Activated T-cell treated with anti-CD3 and anti-CD28 coated beads, Interleukin-2, amount 50 U/mL, for 24 hours (primary cell): ENCODE measurements around the gene IFNA13.
A peak's percentile ranks its signal among the peaks of the same experiment; 100 is the strongest.

Experiments
- DNase-seq: peaks from one replicate; pipeline ENCODE4 v3.0.0-alpha.2; 2020
- H3K27ac Mint-ChIP-seq: 2 replicates; pipeline ENCODE4 v1.8.0; 2020; ENCODE audit warnings: mild to moderate bottlenecking, mixed read lengths
- H3K27me3 Mint-ChIP-seq: 2 replicates; pipeline ENCODE4 v1.8.0; 2020; ENCODE audit warnings: mixed read lengths
- H3K36me3 Mint-ChIP-seq: 2 replicates; pipeline ENCODE4 v1.8.0; 2020; ENCODE audit warnings: low read depth, mixed read lengths
- H3K4me1 Mint-ChIP-seq: 2 replicates; pipeline ENCODE4 v1.8.0; 2020; ENCODE audit warnings: low read depth, mixed read lengths
- H3K4me3 Mint-ChIP-seq: 2 replicates; pipeline ENCODE4 v1.8.0; 2020; ENCODE audit warnings: mild to moderate bottlenecking, moderate library complexity, mixed read lengths
- H3K9me3 Mint-ChIP-seq: 2 replicates; pipeline ENCODE4 v1.8.0; 2020; ENCODE audit warnings: mixed read lengths

The IFNA13 gene

DNA sequence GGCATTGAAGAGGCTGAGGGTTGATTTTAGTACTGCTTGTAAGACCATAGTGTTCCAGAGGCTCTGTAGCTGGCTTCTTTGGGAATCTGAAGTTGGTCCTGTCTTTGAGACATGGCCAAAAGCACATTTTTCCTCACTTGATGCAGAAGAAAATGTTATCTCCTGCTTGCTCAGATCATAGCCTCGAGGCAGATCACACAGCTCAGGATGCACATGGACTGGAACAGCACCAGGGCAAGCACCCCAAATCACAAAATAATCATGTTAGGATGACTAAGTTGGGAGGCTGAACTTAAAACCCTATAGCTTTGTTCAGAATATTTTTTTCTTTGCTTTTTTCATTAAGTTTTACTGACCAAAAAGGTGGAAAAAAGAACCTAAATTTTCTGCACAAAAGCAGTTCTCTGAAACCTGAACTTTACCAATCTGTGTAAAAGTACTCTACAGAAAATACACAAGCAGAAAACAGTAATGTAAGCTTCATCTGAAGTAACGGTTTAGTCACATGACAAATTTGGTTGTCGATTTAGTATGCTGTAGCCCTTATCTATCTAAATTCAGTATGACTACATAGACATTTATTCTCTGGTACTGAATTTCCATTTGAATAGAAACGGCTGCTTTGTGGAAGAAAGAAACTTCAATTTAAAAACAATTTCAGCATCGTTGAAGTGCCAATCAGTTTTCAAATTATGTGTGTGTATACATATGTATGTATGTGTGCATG, 36.0 kb downstream of the IFNA13 start:
- H3K27ac Mint-ChIP-seq: peak overlapping the region; percentile 52
- H3K36me3 Mint-ChIP-seq: peaks cover 54% of the 10 kb centered on the region
- no peaks in the 10 kb centered on the region for H3K27me3 Mint-ChIP-seq
- no peak for DNase-seq
- H3K4me3 Mint-ChIP-seq: peak overlapping the region; percentile 91
- H3K9me3 Mint-ChIP-seq: no peaks in the 10 kb centered on the region
- peaks cover 76% of the 10 kb centered on the region for H3K4me1 Mint-ChIP-seq

DNA sequence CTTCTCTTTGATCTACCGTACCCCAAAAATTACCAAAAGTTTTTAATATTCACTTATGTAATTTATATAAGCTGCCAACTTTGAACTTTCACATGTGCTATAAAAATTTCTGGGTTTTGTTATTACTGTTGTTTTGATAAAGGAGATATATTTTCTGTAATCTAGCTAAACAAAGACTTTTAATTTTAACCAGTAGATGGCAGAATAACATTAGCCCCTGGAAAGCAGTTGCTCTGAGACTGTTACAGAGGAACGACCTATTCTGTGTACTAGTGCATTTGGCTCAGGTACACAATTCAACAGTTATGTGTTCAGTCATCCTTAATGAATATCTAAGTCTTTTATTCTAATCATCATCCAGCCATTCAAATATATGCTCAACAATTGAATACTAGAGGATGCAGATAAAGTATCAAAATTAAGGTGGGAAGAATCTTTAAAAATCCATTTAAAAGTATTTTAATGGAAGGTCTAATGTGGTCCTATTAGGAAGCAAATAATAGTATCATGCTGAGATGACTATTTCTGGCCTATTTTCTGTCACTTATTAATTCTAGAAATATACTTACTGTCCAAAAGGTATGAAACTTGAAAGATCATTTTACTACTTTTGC, 41.2 kb downstream of the IFNA13 start:
- H3K36me3 Mint-ChIP-seq: peaks cover 63% of the 10 kb centered on the region
- no peaks in the 10 kb centered on the region for H3K27me3 Mint-ChIP-seq
- no peak overlapping the region for H3K27ac Mint-ChIP-seq
- H3K4me1 Mint-ChIP-seq: peaks cover 48% of the 10 kb centered on the region
- no peak for DNase-seq
- H3K4me3 Mint-ChIP-seq: no peak overlapping the region
- no peaks in the 10 kb centered on the region for H3K9me3 Mint-ChIP-seq

DNA sequence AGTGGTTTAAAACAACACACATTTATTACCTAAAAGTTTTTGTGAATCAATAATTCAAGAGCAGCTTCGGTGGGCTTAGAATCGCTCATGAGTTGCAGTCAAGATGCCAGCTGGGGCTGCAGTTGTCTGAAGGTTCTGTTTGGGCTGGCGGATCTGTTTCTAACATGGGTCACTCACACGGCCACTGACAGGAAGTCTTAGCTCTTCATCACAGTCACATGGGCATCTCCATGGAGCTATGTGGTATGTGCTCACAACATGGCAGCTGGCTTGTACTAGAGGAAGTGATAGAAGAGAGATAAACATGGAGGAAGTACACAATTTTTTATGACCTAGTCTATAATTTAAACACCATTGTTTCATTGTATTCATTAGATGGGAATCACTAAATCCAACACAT, 43.8 kb downstream of the IFNA13 start:
- H3K36me3 Mint-ChIP-seq: peaks cover 53% of the 10 kb centered on the region
- H3K4me3 Mint-ChIP-seq: no peak overlapping the region
- no peaks in the 10 kb centered on the region for H3K27me3 Mint-ChIP-seq
- no peak for DNase-seq
- H3K4me1 Mint-ChIP-seq: peaks cover 31% of the 10 kb centered on the region
- H3K9me3 Mint-ChIP-seq: no peaks in the 10 kb centered on the region
- peak overlapping the region; percentile 1 for H3K27ac Mint-ChIP-seq

DNA sequence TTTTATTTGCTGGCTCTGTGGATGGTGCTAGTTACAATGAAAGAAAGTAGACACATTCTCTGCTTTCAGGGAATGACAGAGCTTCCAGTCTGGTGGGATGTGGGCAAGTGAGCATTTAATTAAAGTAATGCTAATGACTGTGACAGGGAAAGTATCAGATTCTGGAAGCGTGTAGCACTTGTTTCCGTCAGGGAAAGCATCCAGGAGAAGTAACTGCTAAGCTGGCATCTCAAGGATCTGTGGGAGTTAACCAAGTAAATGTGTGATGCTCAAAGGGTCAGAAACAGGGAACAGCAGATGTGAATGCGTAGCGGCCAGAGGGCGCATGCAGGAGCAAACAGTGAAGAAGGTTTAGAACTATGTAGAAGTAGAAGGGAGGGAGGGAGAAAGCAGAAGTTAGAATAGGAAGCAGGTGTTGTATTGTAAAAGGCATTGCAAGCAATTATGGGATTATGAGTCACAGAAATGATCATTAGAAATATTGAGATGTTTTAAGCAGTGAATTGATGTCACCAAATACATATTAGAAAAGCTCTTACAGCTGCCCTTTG, 44.9 kb downstream of the IFNA13 start:
- Mint-ChIP-seq H3K4me1 (peaks cover 28% of the 10 kb centered on the region), H3K27me3 (no peaks in the 10 kb centered on the region), H3K27ac (no peak overlapping the region), H3K36me3 (peaks cover 53% of the 10 kb centered on the region), H3K4me3 (no peak overlapping the region), H3K9me3 (no peaks in the 10 kb centered on the region)
- no peak for DNase-seq

DNA sequence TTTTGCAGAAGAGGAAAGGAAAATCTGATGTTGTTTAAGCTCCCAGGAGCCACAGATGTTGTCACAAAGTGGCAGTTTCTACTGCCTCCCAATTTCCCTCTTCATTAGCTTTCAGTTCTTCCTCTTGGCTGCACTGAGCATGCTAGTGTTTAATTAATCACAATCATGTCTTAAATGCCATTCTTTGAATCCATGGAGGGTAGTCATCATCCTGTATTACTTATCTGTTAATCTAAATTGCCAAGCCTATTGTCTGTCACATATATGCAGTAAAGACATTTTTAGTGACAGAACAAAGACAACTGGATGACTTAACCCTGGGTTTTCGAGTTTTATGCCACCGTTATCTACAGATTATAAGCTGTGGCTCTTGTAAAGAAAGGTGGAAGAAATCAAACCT, 47.4 kb downstream of the IFNA13 start:
- peaks cover 12% of the 10 kb centered on the region for H3K4me1 Mint-ChIP-seq

DNA sequence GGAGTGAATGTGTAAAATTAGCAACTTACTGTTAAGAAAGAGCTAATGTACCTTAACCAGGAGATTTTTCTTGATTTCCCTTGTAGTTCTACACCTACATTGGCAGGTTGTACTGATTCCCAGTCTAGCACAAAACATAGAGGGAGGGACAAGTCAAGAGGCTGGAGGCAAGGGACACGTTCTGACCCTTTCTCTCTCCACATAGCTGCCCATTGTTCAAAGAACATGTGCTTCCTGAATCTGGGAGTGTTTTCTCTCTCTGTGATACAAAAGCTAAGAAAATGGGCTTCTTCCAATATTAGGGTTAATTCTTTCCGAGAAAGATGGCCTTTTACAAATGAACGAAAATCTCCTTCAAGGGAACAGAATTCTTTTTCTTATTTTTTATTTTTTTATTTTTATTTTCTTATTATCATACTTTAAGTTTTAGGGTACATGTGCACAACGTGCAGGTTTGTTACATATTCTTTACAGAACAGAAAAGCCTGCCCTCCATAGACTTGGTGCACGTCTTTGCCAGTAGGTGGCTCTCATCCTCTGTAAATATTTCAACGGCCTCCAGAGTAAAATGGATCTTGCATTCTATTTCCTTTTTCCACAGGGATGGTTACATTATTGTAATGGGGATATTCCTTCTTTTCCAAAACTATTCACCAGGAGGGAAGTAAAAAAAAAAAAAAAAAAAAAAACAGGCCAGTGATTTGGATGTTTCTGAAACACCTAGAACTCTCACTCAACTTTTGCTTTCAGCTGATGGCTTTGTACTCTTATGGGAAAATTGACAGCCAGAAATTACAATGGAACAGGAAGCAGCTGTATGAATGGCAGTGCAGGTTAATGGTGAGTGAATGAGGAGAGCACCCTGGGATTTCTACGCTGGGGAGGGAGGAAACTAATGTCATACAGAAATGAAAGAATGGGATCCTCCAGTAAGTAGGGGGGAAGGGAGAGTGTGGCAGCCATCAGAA, 49.6 kb downstream of the IFNA13 start:
- no peak for DNase-seq
- Mint-ChIP-seq H3K4me1 (peaks cover 7% of the 10 kb centered on the region), H3K36me3 (peaks cover 26% of the 10 kb centered on the region), H3K27me3 (no peaks in the 10 kb centered on the region), H3K27ac (no peak overlapping the region), H3K4me3 (no peak overlapping the region), H3K9me3 (no peaks in the 10 kb centered on the region)

More for the DNA sequence above, 47.4 kb downstream of the IFNA13 start:
- no peak for DNase-seq
- H3K4me3 Mint-ChIP-seq: no peak overlapping the region
- H3K27ac Mint-ChIP-seq: no peak overlapping the region
- H3K36me3 Mint-ChIP-seq: peaks cover 47% of the 10 kb centered on the region
- H3K9me3 Mint-ChIP-seq: no peaks in the 10 kb centered on the region
- no peaks in the 10 kb centered on the region for H3K27me3 Mint-ChIP-seq
